ENCODE data around the gene OOSP1. TPM values are rescaled to one million over a fixed set of nuclear protein-coding genes. Genes with fewer than 3 reads are reported as not detected.

OOSP1 gene
- total and polyA plus RNA-seq, 12 donors, result not detected

DNA sequence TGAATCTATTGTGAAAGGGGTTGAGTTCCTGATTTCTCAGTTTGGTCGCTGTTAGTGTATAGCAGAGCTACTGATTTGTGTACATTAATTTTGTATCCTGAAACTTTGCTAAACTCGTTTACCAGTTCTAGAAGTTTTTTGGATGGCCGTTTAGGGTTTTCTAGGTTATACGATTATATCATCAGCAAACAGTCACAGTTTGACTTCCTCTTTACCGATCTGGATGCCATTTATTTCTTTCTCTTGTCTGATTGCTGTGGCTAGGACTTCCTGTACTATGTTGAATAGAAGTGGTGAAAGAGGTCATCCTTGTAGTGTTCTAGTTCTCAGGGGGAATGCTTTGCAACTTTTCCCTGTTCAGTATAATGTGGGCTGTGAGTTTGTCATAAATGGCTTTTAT, 54.2 kb downstream of the OOSP1 start:
- no peak for TF ChIP-seq CTCF (IDR thresholded peaks at IDR 0.05)
- H3K27me3 ChIP-seq, result no peaks in the 10 kb centered on the region
- H3K9me3 ChIP-seq, result peaks cover 0 to 40% (median 6%) of the 10 kb centered on the region in 11 donors
- WGBS, 2 donors, result 60 to 70% methylated on average over 5 of the region's 5 CpGs
- ATAC-seq, result no peak
- no peak overlapping the region for H3K27ac ChIP-seq
- no peaks in the 10 kb centered on the region for H3K4me1 ChIP-seq
- DNase-seq, result no peak
- no peaks in the 10 kb centered on the region for H3K36me3 ChIP-seq
- no peak overlapping the region for H3K4me3 ChIP-seq
- intact Hi-C loops (cut with DNase I), result no loop called here

GRCh38 chr11:59997800-59998199, 59.6 kb downstream of the OOSP1 start:
- WGBS, 2 donors, result 56 to 72% methylated on average over 2 of the region's 2 CpGs
- H3K27me3 ChIP-seq, result no peaks in the 10 kb centered on the region
- H3K4me3 ChIP-seq, result no peak overlapping the region
- DNase-seq (no peak), ATAC-seq (no peak)
- H3K4me1 ChIP-seq, result no peaks in the 10 kb centered on the region
- H3K27ac ChIP-seq, result no peak overlapping the region
- peaks cover 0 to 6% (median 0%) of the 10 kb centered on the region in 11 donors for H3K9me3 ChIP-seq
- no peaks in the 10 kb centered on the region for H3K36me3 ChIP-seq
- intact Hi-C loops (cut with DNase I), result no loop called here
- TF ChIP-seq CTCF (IDR thresholded peaks at IDR 0.05), result no peak

GRCh38 chr11:59999691-60000090, 61.5 kb downstream of the OOSP1 start:
- ATAC-seq (no peak), DNase-seq (no peak)
- Histone ChIP-seq H3K4me1 (no peaks in the 10 kb centered on the region), H3K27ac (no peak overlapping the region), H3K27me3 (no peaks in the 10 kb centered on the region), H3K9me3 (peaks cover 0 to 6% (median 0%) of the 10 kb centered on the region in 11 donors), H3K4me3 (no peak overlapping the region), H3K36me3 (no peaks in the 10 kb centered on the region)
- WGBS, 2 donors, result 59 to 72% methylated on average over 4 of the region's 4 CpGs
- TF ChIP-seq CTCF (IDR thresholded peaks at IDR 0.05), result no peak
- intact Hi-C loops (cut with DNase I), result no loop called here

GRCh38 chr11:60003729-60004128, 65.5 kb downstream of the OOSP1 start:
- H3K4me1 ChIP-seq, result no peaks in the 10 kb centered on the region
- no peak overlapping the region for H3K27ac ChIP-seq
- H3K4me3 ChIP-seq, result no peak overlapping the region
- WGBS, 2 donors, result 83% methylated on average over 2 of the region's 2 CpGs
- H3K9me3 ChIP-seq, result peaks cover 0 to 6% (median 0%) of the 10 kb centered on the region in 11 donors
- no peaks in the 10 kb centered on the region for H3K36me3 ChIP-seq
- intact Hi-C loops (cut with DNase I), result no loop called here
- no peaks in the 10 kb centered on the region for H3K27me3 ChIP-seq
- no peak for DNase-seq
- no peak for ATAC-seq
- TF ChIP-seq CTCF (IDR thresholded peaks at IDR 0.05), result no peak
